GM19324 (cell line): ENCODE measurements around the gene MCF2L2.
A peak's percentile ranks its signal among the peaks of the same experiment; 100 is the strongest.

Experiments used
- ATAC-seq: cut with Tn5 transposase; IDR thresholded peaks from one replicate; pipeline ENCODE4 v1.9.1; 2021; ENCODE audit warnings: mild to moderate bottlenecking, moderate library complexity; ENCODE audit not compliant: unreplicated experiment, low FRiP score

The MCF2L2 gene

DNA sequence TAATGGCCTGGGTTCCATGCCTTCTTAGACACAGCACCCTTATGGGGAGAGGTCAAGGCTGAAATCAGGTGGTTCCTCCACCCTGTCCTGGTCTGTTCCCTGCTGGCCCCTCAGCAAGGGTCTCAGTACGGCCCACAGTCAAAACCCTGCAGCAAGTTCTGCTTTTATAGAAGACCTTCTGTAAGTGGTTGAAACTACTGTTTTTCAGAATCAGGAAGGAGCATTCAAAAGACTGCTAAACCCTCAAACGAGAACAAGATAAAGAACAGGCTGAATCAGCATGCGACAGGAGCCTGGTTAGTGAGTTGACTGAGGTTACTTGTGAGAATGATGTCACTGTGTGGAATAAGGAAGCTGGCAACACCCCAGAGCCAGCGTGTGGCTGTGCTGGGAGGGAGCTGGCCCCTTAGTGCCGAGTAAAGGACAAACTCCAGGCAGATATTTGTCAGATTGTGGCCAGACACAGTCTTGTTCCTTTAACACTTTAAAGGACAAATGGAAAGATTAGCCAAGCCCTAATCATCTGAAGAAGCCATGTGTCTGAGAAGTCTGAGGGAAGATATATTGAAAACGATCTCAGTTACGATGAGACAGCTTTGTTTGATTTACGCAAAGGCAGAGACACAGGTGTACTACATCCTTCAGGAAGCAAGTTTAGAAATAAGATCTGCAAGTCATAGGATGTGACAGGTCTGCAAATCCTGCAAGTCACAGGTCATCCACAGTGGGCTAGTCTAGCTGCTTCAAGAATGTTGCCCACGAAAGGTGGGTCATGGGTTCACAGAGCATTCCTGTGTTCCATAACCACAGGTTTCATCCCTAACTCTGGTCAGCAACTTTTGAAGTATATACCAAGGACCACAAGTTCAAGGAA, 121.4 kb downstream of the MCF2L2 start:
- ATAC-seq = no peak

DNA sequence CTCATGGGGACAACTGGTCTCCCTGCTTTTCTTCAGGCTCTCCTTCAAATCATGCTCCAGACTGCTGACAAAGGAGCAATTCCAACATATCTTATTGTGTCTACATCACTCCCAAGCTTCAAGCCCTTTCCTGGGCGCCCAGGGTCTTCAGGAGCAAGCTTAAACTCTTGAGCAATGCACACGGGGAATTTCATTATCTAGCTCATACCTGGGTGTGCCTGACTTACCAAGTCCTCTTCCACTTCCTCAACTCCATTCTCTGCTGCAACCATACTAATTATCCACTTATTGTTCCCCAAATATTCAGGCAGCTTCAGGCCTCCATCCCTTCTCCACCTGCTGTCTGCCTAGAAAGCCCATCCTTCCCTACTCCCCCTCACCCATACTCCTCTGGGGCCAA, 124.7 kb downstream of the MCF2L2 start:
- no peak for ATAC-seq

DNA sequence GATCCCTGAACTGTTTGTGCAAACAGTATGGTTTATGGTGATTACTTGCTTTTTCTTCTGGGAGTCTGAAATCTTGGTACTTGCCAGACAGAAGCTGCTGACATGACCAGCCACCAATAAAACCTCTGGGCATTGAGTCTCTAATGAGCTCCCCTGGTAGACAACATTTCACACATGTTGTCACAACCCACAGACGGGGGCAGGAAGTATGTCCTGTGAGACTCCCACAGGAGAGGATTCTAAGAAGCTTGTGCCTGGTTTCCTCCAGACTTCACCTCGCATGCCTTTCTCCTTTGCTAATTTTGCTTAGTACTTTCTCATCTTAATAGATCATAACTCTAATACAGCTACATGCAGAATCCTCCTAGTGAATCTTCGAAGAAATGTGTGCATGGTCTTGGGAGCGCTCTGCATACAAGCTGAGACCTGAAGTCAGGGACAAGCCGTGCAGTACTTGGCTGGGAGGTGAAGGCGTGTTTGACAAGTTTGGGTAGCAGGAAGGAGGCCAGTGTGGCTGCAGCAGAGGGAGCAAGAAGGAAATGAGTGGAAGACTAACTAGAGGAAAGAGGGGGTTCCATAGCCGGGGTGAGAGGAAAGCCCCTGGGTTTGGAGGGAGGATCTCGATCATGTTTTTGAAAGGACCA, 126.4 kb downstream of the MCF2L2 start:
- no peak for ATAC-seq

DNA sequence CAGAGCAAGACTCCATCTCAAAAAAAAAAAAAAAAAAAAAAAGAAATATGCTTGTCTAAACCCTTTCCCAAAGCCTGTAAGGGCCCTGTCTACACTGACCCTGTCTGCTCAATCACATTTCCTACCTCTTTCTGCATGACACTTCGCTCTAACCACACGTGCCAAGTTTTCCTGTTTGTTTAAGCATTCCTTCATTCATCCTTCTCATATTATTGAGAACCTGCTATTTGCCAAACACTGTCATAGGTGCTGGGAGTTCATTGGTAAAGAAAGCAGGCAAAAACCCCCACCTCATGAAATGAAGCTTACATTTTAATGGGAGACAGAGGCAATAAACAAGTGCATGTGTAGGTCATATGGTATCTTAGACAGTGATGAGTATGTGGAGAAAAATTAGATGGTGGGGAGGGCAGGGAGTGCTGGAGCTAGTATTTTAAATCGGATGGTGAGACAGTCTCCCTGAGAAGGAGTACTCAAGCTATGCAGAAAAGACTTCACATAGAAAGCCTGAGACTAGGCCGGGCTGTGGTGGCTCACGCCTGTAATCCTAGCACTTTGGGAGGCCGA, 127.3 kb downstream of the MCF2L2 start:
- ATAC-seq = no peak

DNA sequence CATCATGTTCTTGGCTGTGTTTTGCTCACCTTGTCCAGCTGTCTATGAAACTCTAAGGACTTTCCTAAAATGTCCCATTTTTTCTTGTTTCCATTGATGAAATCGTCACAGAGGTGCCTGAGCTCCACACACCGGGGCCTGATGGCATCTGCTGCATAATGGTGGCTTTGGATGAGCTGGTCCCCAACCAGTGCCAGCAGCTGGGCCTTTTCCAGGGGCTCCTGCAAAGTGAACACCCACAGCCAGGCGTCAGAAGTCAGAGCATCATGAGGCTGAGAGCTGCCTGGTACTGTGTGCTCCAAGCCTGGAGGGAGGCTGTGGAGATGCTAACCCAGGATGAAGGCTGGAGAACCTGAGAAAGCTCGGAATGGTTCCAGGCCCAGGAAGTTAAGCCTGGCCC, 128.4 kb downstream of the MCF2L2 start:
- no peak for ATAC-seq

DNA sequence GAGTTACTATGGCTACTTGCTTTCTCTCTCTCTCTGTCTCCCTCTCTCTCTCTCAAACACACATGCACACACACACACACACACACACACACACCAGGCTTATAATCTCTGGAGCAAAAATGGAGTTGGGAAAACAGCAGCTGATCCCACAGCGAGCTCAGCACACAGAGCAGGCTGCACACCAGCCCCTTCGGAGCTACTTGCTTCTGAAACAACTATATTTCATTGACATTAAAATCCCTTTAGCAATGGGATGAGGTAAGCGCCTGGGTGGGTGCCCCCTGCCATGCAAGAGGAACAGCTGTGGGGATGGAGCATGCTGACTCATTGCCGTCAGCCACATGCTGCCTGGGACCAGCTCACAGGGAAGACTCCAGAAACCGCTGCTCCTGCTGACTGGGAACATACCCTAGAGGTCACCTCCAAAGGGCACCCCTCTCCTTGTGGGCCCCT, 129.7 kb downstream of the MCF2L2 start:
- ATAC-seq = no peak

DNA sequence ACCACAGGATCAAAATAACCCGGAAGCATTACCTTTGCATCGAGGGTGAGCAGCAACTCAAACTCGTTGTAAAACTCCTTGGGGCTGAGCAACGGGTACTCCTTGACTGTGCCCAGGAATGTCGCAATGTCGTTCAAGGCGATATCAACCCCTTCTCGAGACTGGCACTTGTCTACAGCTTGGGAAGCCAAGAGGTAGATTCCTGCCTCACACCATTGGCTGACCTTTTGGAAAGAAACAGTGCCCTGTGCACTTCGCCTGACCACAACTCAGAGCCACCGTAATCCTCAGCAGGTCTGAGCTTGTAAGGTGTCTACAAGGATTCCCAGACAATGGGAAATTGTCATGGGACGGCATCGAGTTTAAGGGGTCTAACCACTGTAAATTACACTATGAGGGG, 131.5 kb downstream of the MCF2L2 start:
- ATAC-seq = no peak

DNA sequence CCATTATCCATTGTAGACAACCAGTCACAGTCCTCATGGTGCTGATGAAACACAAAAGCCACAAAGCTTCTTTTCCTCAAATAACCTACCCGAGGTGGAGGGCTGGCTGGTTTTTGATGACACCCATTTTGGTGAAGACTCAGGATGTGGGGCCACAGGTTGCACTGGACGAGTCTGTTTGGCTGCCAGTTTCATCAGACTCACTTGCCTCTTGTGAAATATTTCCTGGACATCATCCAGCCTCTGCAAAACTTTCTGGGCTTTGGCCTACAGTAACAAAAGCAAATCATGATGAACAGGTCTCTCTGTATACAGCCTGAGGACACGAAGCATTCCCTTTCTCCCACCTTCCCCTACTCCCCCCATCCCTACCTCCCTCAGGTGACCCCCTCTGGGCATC, 133.2 kb downstream of the MCF2L2 start:
- ATAC-seq = no peak

DNA sequence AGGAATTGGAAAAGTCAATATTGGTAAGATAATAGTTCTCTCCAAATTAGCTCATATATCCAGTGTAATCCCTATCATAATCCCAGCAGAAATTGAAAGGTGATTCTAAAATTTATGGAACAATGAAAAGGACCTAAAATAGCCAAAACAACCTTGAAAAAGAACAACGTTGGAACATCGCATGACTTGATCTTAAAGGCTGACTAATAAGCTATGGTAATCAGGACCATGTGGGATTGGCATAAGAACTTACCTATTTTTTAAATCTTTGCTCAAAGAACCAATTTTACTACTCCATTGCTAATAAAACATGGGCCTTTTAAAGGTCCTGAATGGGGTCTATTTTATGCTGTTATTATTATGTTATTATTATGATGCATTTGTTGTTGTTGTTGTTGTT, 134.5 kb downstream of the MCF2L2 start:
- ATAC-seq = no peak

DNA sequence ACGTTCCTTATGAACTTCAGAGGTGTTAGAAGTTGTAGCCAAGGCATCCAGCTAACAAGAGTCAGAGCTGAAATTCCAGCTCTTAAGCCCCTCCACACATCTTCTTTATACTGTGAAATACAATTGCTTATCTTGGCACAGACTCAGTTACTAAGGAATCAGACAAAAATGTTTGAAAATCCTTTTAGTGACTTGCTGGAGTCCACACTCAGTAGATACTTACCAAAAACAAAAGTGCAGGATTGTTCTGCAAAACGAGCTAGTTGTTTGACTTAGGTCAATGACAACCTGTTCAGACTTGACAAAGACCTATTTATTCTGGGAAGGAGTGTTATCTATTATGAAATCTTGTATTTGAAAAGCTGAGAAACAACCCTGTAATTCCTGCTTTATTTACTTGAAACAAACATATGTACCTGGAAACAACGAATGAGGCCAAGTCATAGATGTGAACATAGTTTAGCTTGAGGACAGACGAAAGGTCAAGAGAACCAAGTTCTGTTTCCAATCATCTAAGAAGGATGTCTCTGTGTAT, 136.9 kb downstream of the MCF2L2 start:
- ATAC-seq = no peak

DNA sequence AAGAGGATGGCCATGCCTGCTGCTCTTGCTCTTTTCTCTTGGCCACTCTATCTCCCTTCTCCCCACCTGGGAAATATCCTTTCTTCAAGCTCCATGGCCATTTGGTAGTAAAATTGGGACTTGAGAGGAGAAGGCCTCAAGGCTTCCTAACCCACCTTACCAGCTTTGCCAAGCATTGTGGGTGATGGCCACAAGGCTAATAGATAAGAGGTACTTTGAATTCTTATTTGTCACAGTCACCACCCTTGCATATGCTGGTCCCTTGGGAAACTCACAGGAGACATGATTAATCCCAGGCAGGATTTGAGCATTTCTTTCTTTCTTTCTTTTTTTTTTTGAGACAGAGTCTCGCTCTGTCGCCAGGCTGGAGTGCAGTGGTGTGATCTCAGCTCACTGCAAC, 138.2 kb downstream of the MCF2L2 start:
- no peak for ATAC-seq

DNA sequence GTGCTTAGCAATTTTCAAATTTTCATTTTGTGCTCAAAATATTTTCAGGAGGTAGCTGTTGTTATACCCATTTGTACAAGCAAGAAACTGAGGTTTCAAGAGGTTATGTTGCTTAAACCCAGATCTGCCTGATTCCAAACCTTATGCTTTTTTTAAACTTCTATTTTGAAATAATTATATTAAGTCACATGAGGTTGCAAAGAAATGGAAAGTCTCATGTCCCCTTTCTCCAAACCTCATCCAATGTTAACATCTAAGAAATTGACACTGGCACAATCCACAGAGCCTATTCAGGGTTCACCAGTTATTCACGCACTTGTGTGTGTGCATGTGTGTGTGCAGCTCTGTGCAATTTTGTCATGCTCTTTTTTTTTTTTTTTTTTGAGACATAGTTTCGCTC, 140.3 kb downstream of the MCF2L2 start:
- no peak for ATAC-seq

DNA sequence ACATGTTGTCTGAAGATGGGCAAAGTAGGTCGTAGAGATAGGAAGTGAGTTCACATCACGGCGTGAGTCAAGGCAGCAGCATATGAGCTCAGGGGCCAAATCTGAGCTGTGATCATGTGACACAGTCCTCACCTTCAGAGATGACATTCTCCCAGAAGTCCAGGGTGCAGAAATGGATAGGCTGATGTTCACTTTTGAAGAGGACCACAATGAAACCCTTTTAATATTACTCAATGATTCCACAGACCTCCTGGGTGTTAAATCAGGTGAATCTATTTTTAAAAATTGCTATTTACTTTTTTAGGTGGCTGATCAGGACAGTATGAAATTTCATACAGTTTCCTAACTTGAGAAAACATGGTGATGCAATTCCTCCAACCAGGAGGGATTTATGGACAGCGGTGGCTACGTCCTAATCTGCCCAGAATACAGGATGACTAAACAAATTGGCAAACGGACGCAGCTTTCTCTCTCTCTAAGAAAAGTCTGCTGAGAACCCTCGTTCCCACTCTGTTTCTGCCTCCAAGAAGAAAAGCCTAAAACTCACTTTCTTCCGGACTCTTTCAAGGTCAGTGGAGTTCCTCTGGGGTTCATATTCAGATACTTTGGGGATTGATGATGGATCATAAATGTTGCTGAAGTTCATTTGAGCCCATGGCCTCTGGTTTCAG, 141.0 kb downstream of the MCF2L2 start:
- ATAC-seq = no peak

DNA sequence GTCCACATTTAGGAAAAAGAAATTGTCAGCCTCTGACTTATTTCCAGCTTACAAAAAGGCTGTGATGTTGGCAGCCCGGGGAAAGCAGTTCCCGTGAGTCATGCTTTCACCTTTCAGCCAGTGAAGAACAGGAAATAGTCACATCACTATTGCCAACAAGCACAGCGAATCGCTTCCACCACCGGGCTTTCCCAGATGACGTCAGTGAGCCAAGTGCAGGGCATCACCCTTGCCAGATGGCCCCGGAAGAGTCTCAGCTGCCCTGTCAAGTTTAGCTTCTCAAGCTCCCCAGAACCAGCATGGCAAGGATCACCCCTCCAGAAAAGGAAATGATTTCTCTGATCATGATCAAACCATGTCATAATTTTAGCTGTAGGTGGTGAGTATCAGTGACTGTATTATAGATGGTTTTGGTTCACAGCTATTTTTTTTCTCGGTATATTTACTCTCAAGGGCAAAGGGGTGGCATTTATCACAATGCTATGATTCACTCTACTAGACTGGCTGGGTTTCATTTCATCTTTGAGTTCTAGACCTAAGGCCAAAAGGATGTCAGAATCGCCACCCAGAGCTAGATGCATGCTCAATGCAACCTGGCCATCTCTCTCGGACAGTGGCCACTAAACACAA, 142.5 kb downstream of the MCF2L2 start:
- ATAC-seq = peak; percentile 89

DNA sequence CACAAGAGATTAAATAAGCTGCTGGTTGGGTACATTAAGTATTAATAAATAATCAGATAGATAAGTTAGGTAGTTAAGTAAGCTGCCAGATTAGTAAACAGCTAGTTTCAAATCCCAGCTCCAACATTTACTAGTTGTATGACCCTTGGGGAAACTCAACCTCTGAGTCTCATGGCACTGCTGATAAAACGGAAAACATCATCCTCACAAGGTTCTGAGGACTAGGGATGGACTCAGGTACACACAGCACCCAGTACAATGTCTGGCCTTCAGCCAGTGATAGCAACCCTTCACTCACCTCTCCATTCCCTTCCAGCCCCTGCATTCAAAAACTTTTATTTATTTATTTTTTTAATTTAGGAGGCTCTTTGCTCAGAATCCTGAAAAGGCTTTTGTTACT, 143.1 kb downstream of the MCF2L2 start:
- no peak for ATAC-seq

DNA sequence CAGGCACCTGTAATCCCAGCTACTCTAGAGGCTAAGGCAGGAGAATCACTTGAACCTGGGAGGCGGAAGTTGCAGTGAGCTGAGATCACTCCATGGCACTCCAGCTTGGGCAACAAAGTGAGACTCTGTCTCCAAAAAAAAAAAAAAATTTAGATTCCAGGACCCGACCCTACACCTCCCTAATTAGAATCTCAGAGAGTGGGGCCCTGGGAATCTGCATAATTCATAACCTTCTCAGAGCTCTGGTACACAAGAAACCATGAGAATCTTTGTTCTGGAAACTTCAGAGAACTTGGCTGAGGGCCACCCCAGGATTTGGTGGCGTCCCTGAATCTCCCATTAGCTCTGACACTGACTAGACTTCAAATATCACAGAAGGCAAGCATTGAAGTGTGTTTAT, 143.8 kb downstream of the MCF2L2 start:
- no peak for ATAC-seq

DNA sequence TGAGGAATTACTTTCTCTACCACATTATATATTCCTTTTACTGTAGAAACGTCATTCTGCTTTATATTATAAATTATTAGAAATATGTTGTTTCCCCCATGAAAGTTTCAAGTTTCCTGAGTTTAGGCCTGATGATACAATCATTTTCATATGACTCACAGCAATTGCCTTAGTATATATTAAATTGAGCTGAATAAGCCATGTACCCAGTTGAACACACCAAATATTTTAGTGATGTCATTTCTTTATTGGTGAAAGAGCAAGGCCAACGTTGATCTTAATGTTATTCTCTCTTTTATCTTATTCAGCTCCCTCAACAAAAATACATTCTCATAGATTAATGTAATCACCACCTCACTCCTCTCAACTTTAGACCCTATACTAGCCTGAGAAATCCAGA, 144.5 kb downstream of the MCF2L2 start:
- no peak for ATAC-seq

DNA sequence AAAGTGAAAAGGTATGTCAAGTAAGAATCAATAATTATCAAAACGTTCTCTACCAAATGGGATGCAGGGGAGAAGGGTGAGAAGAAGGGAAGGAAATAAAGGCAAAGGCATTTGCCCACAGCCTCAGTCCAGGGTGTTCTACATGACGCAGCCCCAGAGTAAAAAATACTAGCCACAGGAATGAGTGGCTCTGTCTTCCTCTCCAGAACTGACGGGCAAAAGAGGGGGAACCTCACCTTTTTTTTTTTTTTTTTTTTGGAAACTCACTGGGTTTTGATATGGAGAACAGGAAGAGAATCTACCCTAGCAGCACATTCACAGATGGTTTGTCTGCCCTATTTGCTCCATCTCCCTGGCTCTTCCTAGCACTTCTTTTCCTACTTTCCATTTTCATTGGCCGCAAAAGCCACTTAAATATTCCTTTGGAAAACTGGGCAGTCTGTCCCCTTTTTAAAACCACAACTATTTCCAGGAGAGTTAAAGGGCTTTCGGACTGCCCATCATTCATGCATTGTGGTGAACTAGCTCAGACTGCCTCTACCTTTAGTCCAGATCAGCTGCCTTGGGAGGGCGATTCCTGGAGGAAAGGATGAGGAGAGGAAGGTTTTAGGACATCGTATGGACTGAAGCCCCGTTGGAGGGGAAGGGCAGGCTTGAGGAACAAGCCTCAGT, 147.2 kb downstream of the MCF2L2 start:
- no peak for ATAC-seq

DNA sequence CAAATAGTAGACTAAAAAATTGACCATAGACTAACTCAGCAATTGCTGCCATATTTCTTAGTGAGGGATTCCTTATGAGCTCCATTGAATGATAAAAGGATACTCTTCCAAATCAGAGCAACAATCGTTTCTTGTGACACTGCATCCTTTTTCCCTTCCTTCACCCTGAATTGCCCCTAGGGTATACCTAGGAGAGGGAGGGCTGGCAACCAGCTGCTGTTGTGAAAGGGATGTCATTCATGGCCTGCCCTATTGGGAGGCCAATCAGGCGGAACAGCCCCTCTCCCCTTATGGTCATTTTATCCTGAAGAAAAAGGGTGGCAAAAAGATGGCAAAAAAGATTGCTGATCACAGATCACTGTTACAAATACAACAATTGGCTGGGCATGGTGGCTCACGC, 149.0 kb downstream of the MCF2L2 start:
- no peak for ATAC-seq
